HEK293T (cell line): ENCODE results near the gene FAM120C.

Experiments used
- ARNT ChIP-seq: fragments of 450-650 bp; IDR thresholded peaks from 2 replicates; pipeline ENCODE4 v1.6.1; 2017; ENCODE audit warnings: mild to moderate bottlenecking
- BHLHE40 ChIP-seq: fragments of 450-650 bp; IDR thresholded peaks from 2 replicates; pipeline ENCODE4 v1.6.1; 2016; ENCODE audit warnings: mild to moderate bottlenecking, moderate library complexity, borderline replicate concordance
- CTBP1 ChIP-seq: fragments of 450-650 bp; IDR thresholded peaks from 2 replicates; pipeline ENCODE4 v1.6.1; 2016; ENCODE audit warnings: borderline replicate concordance
- ELF4 ChIP-seq: fragments of 450-650 bp; IDR thresholded peaks from 2 replicates; pipeline ENCODE4 v1.6.1; 2017; ENCODE audit warnings: antibody characterized with exemption
- FOXA1 ChIP-seq: fragments of 450-650 bp; IDR thresholded peaks from 2 replicates; pipeline ENCODE4 v1.6.1; 2016; ENCODE audit warnings: mild to moderate bottlenecking
- FOXM1 ChIP-seq: fragments of 450-650 bp; IDR thresholded peaks from 2 replicates; pipeline ENCODE4 v1.6.1; 2017; ENCODE audit warnings: mild to moderate bottlenecking, borderline replicate concordance
- NFRKB ChIP-seq: fragments of 450-650 bp; IDR thresholded peaks from 2 replicates; pipeline ENCODE4 v1.6.1; 2016; ENCODE audit warnings: mild to moderate bottlenecking, moderate library complexity
- PKNOX1 ChIP-seq: fragments of 450-650 bp; IDR thresholded peaks from 2 replicates; pipeline ENCODE4 v1.6.1; 2016
- SP1 ChIP-seq: fragments of 450-650 bp; IDR thresholded peaks from 2 replicates; pipeline ENCODE4 v1.6.1; 2017
- TARDBP ChIP-seq: fragments of 450-650 bp; IDR thresholded peaks from 2 replicates; pipeline ENCODE4 v1.6.1; 2016

- no peak for TF ChIP-seq ELF4
- TF ChIP-seq SP1: no peak
- no peak for TF ChIP-seq ARNT
- no peak for TF ChIP-seq FOXA1
- no peak for TF ChIP-seq BHLHE40
- no peak for TF ChIP-seq TARDBP
- no peak for TF ChIP-seq FOXM1
- no peak for TF ChIP-seq PKNOX1
- TF ChIP-seq NFRKB: no peak
- no peak for TF ChIP-seq CTBP1
Observed at GRCh38 chrX:54093159-54093558, 89.9 kb downstream of the FAM120C start.
